Mammary epithelial cell (primary cell): Measurements from ENCODE around the gene CTIF.

Experiments
- EZH2 ChIP-seq: IDR thresholded peaks from 2 replicates; pipeline ENCODE4 v1.6.1; 2012; ENCODE audit warnings: low read length, inconsistent platforms, borderline replicate concordance
- TF ChIP-seq, protein P1 (sequence below), 2 donors: IDR thresholded peaks in 1 of 2; conservative IDR thresholded peaks in 1 of 2; 2 replicates each; pipeline ENCODE4 v1.5.1; 2011 to 2012; ENCODE audit warnings: inconsistent platforms in 2 of 2, low read length in 2 of 2, mild to moderate bottlenecking in 2 of 2, control low read depth in 1 of 2, low read depth in 1 of 2; ENCODE audit not compliant: insufficient read depth in 1 of 2; ENCODE audit errors: extremely low read depth in 1 of 2

DNA sequence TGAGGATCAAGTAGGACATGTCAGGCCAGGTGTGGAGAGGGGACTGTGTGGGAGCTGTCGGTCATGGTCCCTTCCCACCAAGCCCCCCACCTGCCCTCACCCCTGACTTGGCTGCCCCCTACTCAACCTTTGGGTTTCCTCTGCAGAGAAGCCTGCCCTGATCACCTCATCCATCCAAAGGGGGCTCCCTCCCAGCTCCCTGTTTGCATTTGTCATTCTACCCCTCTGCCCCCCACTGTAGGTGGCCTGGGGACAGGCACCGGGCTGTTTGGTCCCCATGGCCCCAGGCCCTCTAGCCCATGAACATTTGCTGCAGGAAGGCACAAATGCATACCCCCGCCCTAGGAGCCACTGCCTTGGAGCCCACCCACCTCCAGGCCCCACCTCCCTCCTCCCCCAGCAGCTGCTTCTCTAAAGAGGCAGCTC lies 296.9 kb downstream of the CTIF start:
- TF ChIP-seq, protein P1, sequence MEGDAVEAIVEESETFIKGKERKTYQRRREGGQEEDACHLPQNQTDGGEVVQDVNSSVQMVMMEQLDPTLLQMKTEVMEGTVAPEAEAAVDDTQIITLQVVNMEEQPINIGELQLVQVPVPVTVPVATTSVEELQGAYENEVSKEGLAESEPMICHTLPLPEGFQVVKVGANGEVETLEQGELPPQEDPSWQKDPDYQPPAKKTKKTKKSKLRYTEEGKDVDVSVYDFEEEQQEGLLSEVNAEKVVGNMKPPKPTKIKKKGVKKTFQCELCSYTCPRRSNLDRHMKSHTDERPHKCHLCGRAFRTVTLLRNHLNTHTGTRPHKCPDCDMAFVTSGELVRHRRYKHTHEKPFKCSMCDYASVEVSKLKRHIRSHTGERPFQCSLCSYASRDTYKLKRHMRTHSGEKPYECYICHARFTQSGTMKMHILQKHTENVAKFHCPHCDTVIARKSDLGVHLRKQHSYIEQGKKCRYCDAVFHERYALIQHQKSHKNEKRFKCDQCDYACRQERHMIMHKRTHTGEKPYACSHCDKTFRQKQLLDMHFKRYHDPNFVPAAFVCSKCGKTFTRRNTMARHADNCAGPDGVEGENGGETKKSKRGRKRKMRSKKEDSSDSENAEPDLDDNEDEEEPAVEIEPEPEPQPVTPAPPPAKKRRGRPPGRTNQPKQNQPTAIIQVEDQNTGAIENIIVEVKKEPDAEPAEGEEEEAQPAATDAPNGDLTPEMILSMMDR (conservative IDR thresholded peaks at IDR 0.05 in 1 of 2, IDR thresholded peaks at IDR 0.05 in 1 of 2; ENCODE audit: extremely low read depth in 1 of 2, insufficient read depth in 1 of 2, low read depth in 1 of 2, low read length in 2 of 2): no peak
- no peak for TF ChIP-seq EZH2
